GM23248 (cell line): ENCODE data around the gene CRHBP.

Experiments
- EZH2 ChIP-seq: fragments of 200-600 bp; sonication (generic); IDR thresholded peaks from 2 replicates; pipeline ENCODE4 v1.6.1; 2018; ENCODE audit warnings: antibody characterized with exemption, mild to moderate bottlenecking; ENCODE audit not compliant: insufficient read depth, poor library complexity, severe bottlenecking
- EZH2phosphoT487 ChIP-seq: fragments of 200-600 bp; sonication (generic); IDR thresholded peaks from 2 replicates; pipeline ENCODE4 v1.6.1; 2018; ENCODE audit warnings: antibody characterized with exemption, moderate library complexity, mild to moderate bottlenecking, low read depth; ENCODE audit not compliant: insufficient read depth

- TF ChIP-seq EZH2phosphoT487 (no peak), EZH2 (no peak)
Observed at GRCh38 chr5:76974785-76975184, 21.9 kb downstream of the CRHBP start.
